Measurements from ENCODE around the gene HS3ST4. TPM values are rescaled to one million over a fixed set of nuclear protein-coding genes. Genes with fewer than 3 reads are reported as not detected.

HS3ST4 gene
- total and polyA plus RNA-seq, 2 of the 4 experiments (the other 2 are of a cell fraction), result not detected

DNA sequence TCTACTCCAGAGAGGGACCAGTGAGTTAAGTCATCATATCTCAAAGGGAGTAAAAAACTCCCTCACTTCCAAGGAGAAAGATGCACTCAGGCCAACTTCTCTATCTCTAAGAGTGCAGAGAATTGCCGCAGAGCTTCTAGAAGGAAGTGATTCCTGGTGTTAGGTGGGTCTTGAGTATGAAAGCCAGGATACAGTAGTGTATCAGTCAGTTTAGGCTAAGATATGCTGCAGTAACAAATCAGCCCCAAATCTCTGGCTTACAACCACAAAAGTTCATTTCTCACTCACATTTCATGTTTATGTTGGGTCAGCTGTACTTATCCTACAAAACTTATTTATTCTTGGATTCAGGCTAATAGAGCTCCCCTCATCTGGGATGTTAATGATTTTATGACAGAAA lies 106.3 kb downstream of the HS3ST4 start:
- DNase-seq (no peak), ATAC-seq (ENCODE audit: low read depth) (no peak)
- H3K4ac ChIP-seq (ENCODE audit: low read depth, low read length), result no peak overlapping the region
- dilution Hi-C loops (cut with HindIII; ENCODE audit: low sequenced_read_pairs, unreplicated experiment), result no loop called here
- H2AK5ac ChIP-seq (ENCODE audit: low read depth, low read length), result no peak overlapping the region
- no peak overlapping the region for H3K27ac ChIP-seq (ENCODE audit: insufficient read depth, low read length)
- no peaks in the 10 kb centered on the region for H4K20me1 ChIP-seq (ENCODE audit: insufficient read depth, low read length)
- no peak overlapping the region for H3K4me2 ChIP-seq (ENCODE audit: low read depth, low read length)
- no peak overlapping the region for H2BK5ac ChIP-seq (ENCODE audit: low read depth, low read length, poor library complexity, severe bottlenecking)
- no CpG with 5 or more reads among the region's 1 CpG for WGBS, 2 experiments (ENCODE audit: extremely low coverage in 2 of 2, insufficient read length in 1 of 2)
- no peak overlapping the region for H2BK15ac ChIP-seq (ENCODE audit: low read depth, low read length)
- POLR2A ChIA-PET (ENCODE audit: unreplicated experiment), result no interaction called here
- no peaks in the 10 kb centered on the region for H3K36me3 ChIP-seq (ENCODE audit: control insufficient read depth, insufficient read depth, low read length)
- no peak overlapping the region for H2AK9ac ChIP-seq (replicated peaks; ENCODE audit: low read depth, low read length, poor library complexity)
- H2BK20ac ChIP-seq (ENCODE audit: low read depth, low read length), result no peak overlapping the region
- peaks cover 6% of the 10 kb centered on the region; the same call in 1 of the 2 replicates for H3K9me3 ChIP-seq (ENCODE audit: control insufficient read depth, insufficient read depth, low read length)
- no peak overlapping the region for H3K9ac ChIP-seq (ENCODE audit: low read depth, low read length)
- TF ChIP-seq MAZ (IDR thresholded peaks at IDR 0.05; ENCODE audit: borderline replicate concordance, low read depth, low read length) (no peak), CHD1 (IDR thresholded peaks at IDR 0.05; ENCODE audit: low read depth, low read length) (no peak), RFX5 (IDR thresholded peaks at IDR 0.05; ENCODE audit: low read depth, low read length) (no peak), POLR2A (IDR thresholded peaks at IDR 0.05; ENCODE audit: low read depth, low read length) (no peak), FOS (IDR thresholded peaks at IDR 0.05; ENCODE audit: low read depth, low read length) (no peak), RAD21 (IDR thresholded peaks at IDR 0.05; ENCODE audit: low read length) (no peak), SMC3 (IDR thresholded peaks at IDR 0.05; ENCODE audit: low read depth, low read length) (no peak), NFE2L2 (IDR thresholded peaks at IDR 0.05; ENCODE audit: low read depth, low read length) (no peak), MXI1 (IDR thresholded peaks at IDR 0.05; ENCODE audit: borderline replicate concordance, low read depth, low read length) (no peak), CEBPB (IDR thresholded peaks at IDR 0.05; ENCODE audit: low read depth, low read length) (no peak), RCOR1 (IDR thresholded peaks at IDR 0.05; ENCODE audit: insufficient replicate concordance, low read length) (no peak), MAFK (IDR thresholded peaks at IDR 0.05; ENCODE audit: low read depth, low read length) (no peak), BHLHE40 (IDR thresholded peaks at IDR 0.05; ENCODE audit: low read depth, low read length) (no peak)
- TF ChIP-seq, protein P1, sequence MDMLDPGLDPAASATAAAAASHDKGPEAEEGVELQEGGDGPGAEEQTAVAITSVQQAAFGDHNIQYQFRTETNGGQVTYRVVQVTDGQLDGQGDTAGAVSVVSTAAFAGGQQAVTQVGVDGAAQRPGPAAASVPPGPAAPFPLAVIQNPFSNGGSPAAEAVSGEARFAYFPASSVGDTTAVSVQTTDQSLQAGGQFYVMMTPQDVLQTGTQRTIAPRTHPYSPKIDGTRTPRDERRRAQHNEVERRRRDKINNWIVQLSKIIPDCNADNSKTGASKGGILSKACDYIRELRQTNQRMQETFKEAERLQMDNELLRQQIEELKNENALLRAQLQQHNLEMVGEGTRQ (IDR thresholded peaks at IDR 0.05; ENCODE audit: low read depth, low read length), result no peak
- TF ChIP-seq, protein P2, sequence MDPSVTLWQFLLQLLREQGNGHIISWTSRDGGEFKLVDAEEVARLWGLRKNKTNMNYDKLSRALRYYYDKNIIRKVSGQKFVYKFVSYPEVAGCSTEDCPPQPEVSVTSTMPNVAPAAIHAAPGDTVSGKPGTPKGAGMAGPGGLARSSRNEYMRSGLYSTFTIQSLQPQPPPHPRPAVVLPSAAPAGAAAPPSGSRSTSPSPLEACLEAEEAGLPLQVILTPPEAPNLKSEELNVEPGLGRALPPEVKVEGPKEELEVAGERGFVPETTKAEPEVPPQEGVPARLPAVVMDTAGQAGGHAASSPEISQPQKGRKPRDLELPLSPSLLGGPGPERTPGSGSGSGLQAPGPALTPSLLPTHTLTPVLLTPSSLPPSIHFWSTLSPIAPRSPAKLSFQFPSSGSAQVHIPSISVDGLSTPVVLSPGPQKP (IDR thresholded peaks at IDR 0.05; ENCODE audit: borderline replicate concordance, low read depth, low read length), result no peak
- TF ChIP-seq, protein P3, sequence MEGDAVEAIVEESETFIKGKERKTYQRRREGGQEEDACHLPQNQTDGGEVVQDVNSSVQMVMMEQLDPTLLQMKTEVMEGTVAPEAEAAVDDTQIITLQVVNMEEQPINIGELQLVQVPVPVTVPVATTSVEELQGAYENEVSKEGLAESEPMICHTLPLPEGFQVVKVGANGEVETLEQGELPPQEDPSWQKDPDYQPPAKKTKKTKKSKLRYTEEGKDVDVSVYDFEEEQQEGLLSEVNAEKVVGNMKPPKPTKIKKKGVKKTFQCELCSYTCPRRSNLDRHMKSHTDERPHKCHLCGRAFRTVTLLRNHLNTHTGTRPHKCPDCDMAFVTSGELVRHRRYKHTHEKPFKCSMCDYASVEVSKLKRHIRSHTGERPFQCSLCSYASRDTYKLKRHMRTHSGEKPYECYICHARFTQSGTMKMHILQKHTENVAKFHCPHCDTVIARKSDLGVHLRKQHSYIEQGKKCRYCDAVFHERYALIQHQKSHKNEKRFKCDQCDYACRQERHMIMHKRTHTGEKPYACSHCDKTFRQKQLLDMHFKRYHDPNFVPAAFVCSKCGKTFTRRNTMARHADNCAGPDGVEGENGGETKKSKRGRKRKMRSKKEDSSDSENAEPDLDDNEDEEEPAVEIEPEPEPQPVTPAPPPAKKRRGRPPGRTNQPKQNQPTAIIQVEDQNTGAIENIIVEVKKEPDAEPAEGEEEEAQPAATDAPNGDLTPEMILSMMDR (conservative IDR thresholded peaks at IDR 0.05; ENCODE audit: low read depth, low read length), result no peak
- no peaks in the 10 kb centered on the region for H3K4me1 ChIP-seq (ENCODE audit: control insufficient read depth, insufficient read depth, low read length)
- H3K23ac ChIP-seq (ENCODE audit: low read depth, low read length), result no peak overlapping the region
- H3K9me1 ChIP-seq (ENCODE audit: insufficient read depth, low read length), result no peaks in the 10 kb centered on the region
- in situ Hi-C loops (cut with MboI; ENCODE audit: low sequenced_read_pairs), result no loop called here
- H3K56ac ChIP-seq (ENCODE audit: extremely low read depth, insufficient read depth, low read length), result no peak overlapping the region
- no peak overlapping the region for H3K4me3 ChIP-seq (ENCODE audit: insufficient read depth, low read depth, low read length)
- no TSS peak for BruUV-seq (replicated peaks)
- CTCF ChIA-PET, result no interaction called here
- no peak overlapping the region for H4K91ac ChIP-seq (ENCODE audit: insufficient read depth, low read depth, low read length)
- no peak overlapping the region for H2AFZ ChIP-seq (replicated peaks; ENCODE audit: low read length, poor library complexity)
- H4K5ac ChIP-seq (ENCODE audit: low read depth, low read length), result no peak overlapping the region
- no peak overlapping the region for H4K8ac ChIP-seq (ENCODE audit: low read depth in 2 of 2, low read length in 2 of 2)
- H3K14ac ChIP-seq (replicated peaks; ENCODE audit: low read depth, low read length), result no peak overlapping the region
- H2BK120ac ChIP-seq (ENCODE audit: low read depth, low read length), result no peak overlapping the region
- H3K79me1 ChIP-seq (ENCODE audit: low read depth in 1 of 2, low read length in 2 of 2), result no peaks in the 10 kb centered on the region
- H3K18ac ChIP-seq (ENCODE audit: low read depth, low read length), result no peak overlapping the region
- H3K27me3 ChIP-seq (ENCODE audit: control insufficient read depth, insufficient read depth, low read length), result no peaks in the 10 kb centered on the region
- intact Hi-C loops (cut with micrococcal nuclease), result no loop called here

Data from IMR-90 (cell line).